K562 (cell line): ENCODE results near the gene PCDH9. TPM values are rescaled to one million over a fixed set of nuclear protein-coding genes. Genes with fewer than 3 reads are reported as not detected.
"Not testable (repeated sequence)": the region's sequence is repeated elsewhere in the genome, so short reads cannot be mapped to it uniquely, and the experiment has no call there.

Source experiments
- ATAC-seq: fragments of 200-7000 bp; cut with Tn5 transposase; 3 replicates; pipeline ENCODE4 v1.9.1; 2020; ENCODE audit warnings: moderate library complexity
- BruUV-seq: library from RNA; stranded (reverse); fragments of 400-500 nt; replicated peaks from 2 replicates; lab custom pipeline; 2021; lab: Mats Ljungman, UMichigan
- CTCF ChIA-PET: fragments of 300-600 bp; formaldehyde crosslinking; extraction: SDS; loops from one replicate; lab custom pipeline; 2021; ENCODE audit warnings: low intra/inter-chr PET ratio; lab: Yijun Ruan, JAX
- POLR2A ChIA-PET: fragments of 300-600, 350-650 bp; sonication (Branson Sonifier 250); formaldehyde crosslinking; extraction: SDS; loops from one replicate; lab custom pipeline; 2021; ENCODE audit warnings: antibody characterized with exemption, inconsistent platforms; lab: Yijun Ruan, JAX
- DNase-seq, 4 experiments: peaks; one replicate each; pipeline versions ENCODE4 v3.0.0 to v3.0.0-alpha.2; 2011 to 2018; ENCODE audit warnings: low spot score in 3 of 4, mixed read lengths in 3 of 4; ENCODE audit errors: extremely low read depth in 1 of 4
- FAIRE-seq: peaks from 2 replicates; lab custom pipeline; 2011; peaks lifted over from hg19 to GRCh38; lab: Jason Lieb, UNC
- H2AFZ ChIP-seq: 2 replicates; pipeline ENCODE4 v1.6.0; 2011; ENCODE audit warnings: low read depth, low read length, control low read depth, inconsistent platforms
- H3K27ac ChIP-seq: fragments of 200-600 bp; 3 replicates; pipeline ENCODE4 v1.8.0; 2011; ENCODE audit warnings: low read depth, mild to moderate bottlenecking, control low read depth, inconsistent platforms, low read length, moderate library complexity, mixed read lengths; ENCODE audit errors: extremely low read depth
- H3K27me3 ChIP-seq, 2 experiments: fragments of 300-600 bp in 1 of 2; 2 replicates in 1 of 2; 3 replicates in 1 of 2; pipeline versions ENCODE4 v1.6.0 to v1.8.0; 2011; ENCODE audit warnings: inconsistent platforms in 2 of 2, low read length in 2 of 2, mild to moderate bottlenecking in 1 of 2, mixed read lengths in 1 of 2, moderate library complexity in 1 of 2; ENCODE audit not compliant: control insufficient read depth in 2 of 2, insufficient read depth in 2 of 2
- H3K36me3 ChIP-seq: fragments of 300-600 bp; 3 replicates; pipeline ENCODE4 v1.8.0; 2011; ENCODE audit warnings: mild to moderate bottlenecking, low read length, inconsistent platforms; ENCODE audit not compliant: control insufficient read depth, insufficient read depth
- H3K4me1 ChIP-seq, 2 experiments: fragments of 200-600 bp in 1 of 2; replicated peaks in 1 of 2; 2 replicates in 1 of 2; 3 replicates in 1 of 2; pipeline versions ENCODE4 v1.5.1 to v1.8.0; 2011; ENCODE audit warnings: inconsistent platforms in 2 of 2, low read length in 2 of 2, mild to moderate bottlenecking in 1 of 2, mixed read lengths in 1 of 2, moderate library complexity in 1 of 2; ENCODE audit not compliant: control insufficient read depth in 2 of 2, insufficient read depth in 2 of 2
- H3K4me2 ChIP-seq: 2 replicates; pipeline ENCODE4 v1.6.1; 2011; ENCODE audit warnings: low read length, control low read depth, inconsistent platforms, mixed read lengths; ENCODE audit not compliant: insufficient read depth
- H3K4me3 ChIP-seq: fragments of 200-600 bp; sonication (generic), shearing (Covaris generic); 2 replicates; pipeline ENCODE4 v1.5.1; 2016; ENCODE audit warnings: control low read depth, inconsistent platforms
- H3K79me2 ChIP-seq: fragments of 200-600 bp; 3 replicates; pipeline ENCODE4 v1.8.0; 2011; ENCODE audit warnings: low read length, inconsistent platforms; ENCODE audit not compliant: control insufficient read depth, insufficient read depth
- H3K9ac ChIP-seq, 2 experiments: 2 replicates each; pipeline versions ENCODE4 v1.6.0 to v1.6.1; 2011; ENCODE audit warnings: low read depth in 2 of 2, low read length in 2 of 2, control low read depth in 1 of 2, inconsistent platforms in 1 of 2, mild to moderate bottlenecking in 1 of 2, mixed read lengths in 1 of 2; ENCODE audit not compliant: insufficient read depth in 1 of 2
- H3K9me1 ChIP-seq: one replicate; pipeline ENCODE4 v1.6.0; 2011; ENCODE audit warnings: inconsistent platforms, mild to moderate bottlenecking, low read length, moderate library complexity; ENCODE audit not compliant: control insufficient read depth, insufficient read depth
- H3K9me3 ChIP-seq: replicated peaks from 2 replicates; pipeline ENCODE4 v1.5.1; 2011; ENCODE audit warnings: low read depth, low read length, inconsistent platforms; ENCODE audit not compliant: control insufficient read depth, insufficient read depth
- H4K20me1 ChIP-seq: replicated peaks from 2 replicates; pipeline ENCODE4 v1.6.1; 2011; ENCODE audit warnings: low read length, inconsistent platforms, mixed read lengths; ENCODE audit not compliant: control insufficient read depth, insufficient read depth
- DMBX1 ChIP-seq: fragments of 250-450 bp; sonication (Bioruptor Pico); IDR thresholded peaks from 2 replicates; pipeline ENCODE4 v1.8.0; 2022; ENCODE audit warnings: inconsistent platforms, mild to moderate bottlenecking, moderate library complexity, borderline replicate concordance
- HDAC2 ChIP-seq: fragments of 450-650 bp; IDR thresholded peaks from 2 replicates; pipeline ENCODE4 v1.6.1; 2016; ENCODE audit warnings: mild to moderate bottlenecking
- MEF2A ChIP-seq: IDR thresholded peaks from 2 replicates; pipeline ENCODE4 v1.6.1; 2011; ENCODE audit warnings: low read depth, mild to moderate bottlenecking, low read length, moderate library complexity; ENCODE audit not compliant: control insufficient read depth
- OTX1 ChIP-seq: fragments of 450-650 bp; formaldehyde crosslinking; IDR thresholded peaks from 2 replicates; pipeline ENCODE4 v1.4.0; 2022; ENCODE audit warnings: mild to moderate bottlenecking
- SREBF2 ChIP-seq: sonication (generic); formaldehyde crosslinking; IDR thresholded peaks from 2 replicates; pipeline ENCODE4 v1.4.0; 2020; ENCODE audit warnings: mild to moderate bottlenecking, missing genetic modification reagents
- THRAP3 ChIP-seq: fragments of 450-650 bp; IDR thresholded peaks from 2 replicates; pipeline ENCODE4 v1.6.1; 2016; ENCODE audit warnings: mild to moderate bottlenecking, inconsistent platforms, borderline replicate concordance
- ZNF134 ChIP-seq: fragments of 250-450 bp; sonication (Bioruptor Pico); conservative IDR thresholded peaks from 2 replicates; pipeline ENCODE4 v1.4.0; 2020
- ZNF316 ChIP-seq: fragments of 450-650 bp; IDR thresholded peaks from 2 replicates; pipeline ENCODE4 v1.6.1; 2016
- ZNF77 ChIP-seq: fragments of 250-450 bp; sonication (Bioruptor Pico); IDR thresholded peaks from 2 replicates; pipeline ENCODE4 v1.5.0; 2020
- WGBS: fragments of 100-300 bp; shearing (Covaris generic); methylation state at CpG from one replicate; pipeline ENCODE4 v1.1.6; 2016; ENCODE audit warnings: low coverage, mixed read lengths; ENCODE audit not compliant: insufficient coverage; ENCODE audit errors: missing lambda C conversion rate; 5-methylcytosine and 5-hydroxymethylcytosine counted together
- in situ Hi-C: fragments of 300-500 bp; cut with MboI; formaldehyde crosslinking; loops from 4 replicates; pipeline ENCODE4 v1.15.0; 2018; ENCODE audit warnings: inconsistent platforms, mixed read lengths
- intact Hi-C: fragments of 100-400 bp; cut with micrococcal nuclease; formaldehyde crosslinking; loops from 2 replicates; pipeline ENCODE4 v1.14.2; 2022
- polyA plus RNA-seq, 8 experiments: library from polyadenylated mRNA; depleted of rRNA in 4 of 8; stranded (reverse) in 5 of 8; unstranded in 3 of 8; fragments of >200 nt; fragmentation: Nextera tagmentation in 2 of 8; fragmentation: Illumina TruSeq in 1 of 8; extraction: Ambion mirVana in 2 of 8; extraction: Trizol in 1 of 8; gene quantifications; 2 replicates each; pipeline versions ENCODE4 v1.2.1 to v1.2.3, GENCODE V29; 2011 to 2014; ENCODE audit warnings: inconsistent platforms in 1 of 8, missing spikeins in 1 of 8
- total RNA-seq, 7 experiments: library from RNA; depleted of rRNA in 6 of 7; stranded (reverse); fragments of >200 nt in 6 of 7; fragmentation: Illumina TruSeq in 2 of 7; extraction: Trizol in 2 of 7; gene quantifications; 2 replicates each; pipeline versions ENCODE4 v1.2.1 to v1.2.3, GENCODE V29; 2011 to 2021; ENCODE audit warnings: low replicate concordance in 1 of 7

PCDH9 gene
- total and polyA plus RNA-seq, 9 of the 15 experiments (the other 6 are each of a cell fraction or from before 2014, with no cell fraction given) = 1.1 to 6.7 (median 4.9) TPM

GRCh38 chr13:67097892-67098452 is 132.2 kb downstream of the PCDH9 start:
- H3K4me1 ChIP-seq = no peaks in the 10 kb centered on the region; a peak in 1 of 5 replicates
- H3K4me3 ChIP-seq = no peak overlapping the region
- in situ Hi-C loops = no loop called here
- H2AFZ ChIP-seq = no peak overlapping the region
- CTCF ChIA-PET = no interaction called here
- H4K20me1 ChIP-seq = no peaks in the 10 kb centered on the region
- WGBS = 58% methylated on average over 3 of the region's 3 CpGs
- POLR2A ChIA-PET = no interaction called here
- intact Hi-C loops = no loop called here
- BruUV-seq = no TSS peak
- no peaks in the 10 kb centered on the region for H3K9me1 ChIP-seq
- H3K27me3 ChIP-seq = no peaks in the 10 kb centered on the region
- no peaks in the 10 kb centered on the region for H3K9me3 ChIP-seq
- H3K4me2 ChIP-seq = no peak overlapping the region
- TF ChIP-seq ZNF316 (peak; percentile 43; the same call in 1 of the 2 replicates), MEF2A (no peak), OTX1 (CRISPR knock-in tag) (no peak), SREBF2 (no peak), ZNF77 (no peak), DMBX1 (no peak), ZNF134 (CRISPR knock-in tag) (no peak), THRAP3 (no peak), HDAC2 (no peak)
- H3K9ac ChIP-seq = no peak overlapping the region
- no peak for FAIRE-seq
- no peak for ATAC-seq
- H3K79me2 ChIP-seq = no peaks in the 10 kb centered on the region
- H3K36me3 ChIP-seq = no peaks in the 10 kb centered on the region
- no peak for DNase-seq
- no peak overlapping the region for H3K27ac ChIP-seq

GRCh38 chr13:67096893-67097292 is 133.2 kb downstream of the PCDH9 start:
- H3K27ac ChIP-seq, H3K27me3 ChIP-seq, DNase-seq, intact Hi-C loops, H3K4me1 ChIP-seq, H4K20me1 ChIP-seq, POLR2A ChIA-PET, ATAC-seq, FAIRE-seq, CTCF ChIA-PET, H3K9me3 ChIP-seq, H3K79me2 ChIP-seq, in situ Hi-C loops, H3K9ac ChIP-seq, H2AFZ ChIP-seq, H3K4me2 ChIP-seq, BruUV-seq, H3K4me3 ChIP-seq, H3K9me1 ChIP-seq, H3K36me3 ChIP-seq: not testable (repeated sequence)
- WGBS = 33% methylated on average over 3 of the region's 5 CpGs
